GM19438 (cell line): ENCODE measurements around the gene FOSL1.

ENCODE experiments used
- ATAC-seq: cut with Tn5 transposase; IDR thresholded peaks from one replicate; pipeline ENCODE4 v1.9.1; 2021; ENCODE audit warnings: low read depth; ENCODE audit not compliant: unreplicated experiment

The FOSL1 gene

GRCh38 chr11:65900125-65900898 is at the start of gene FOSL1:
Gene FOSL1, minus strand, starts transcription at chr11:65900388. Its CDS starts 49 bp downstream, at chr11:65900339.
- ATAC-seq: peak; percentile 75

DNA sequence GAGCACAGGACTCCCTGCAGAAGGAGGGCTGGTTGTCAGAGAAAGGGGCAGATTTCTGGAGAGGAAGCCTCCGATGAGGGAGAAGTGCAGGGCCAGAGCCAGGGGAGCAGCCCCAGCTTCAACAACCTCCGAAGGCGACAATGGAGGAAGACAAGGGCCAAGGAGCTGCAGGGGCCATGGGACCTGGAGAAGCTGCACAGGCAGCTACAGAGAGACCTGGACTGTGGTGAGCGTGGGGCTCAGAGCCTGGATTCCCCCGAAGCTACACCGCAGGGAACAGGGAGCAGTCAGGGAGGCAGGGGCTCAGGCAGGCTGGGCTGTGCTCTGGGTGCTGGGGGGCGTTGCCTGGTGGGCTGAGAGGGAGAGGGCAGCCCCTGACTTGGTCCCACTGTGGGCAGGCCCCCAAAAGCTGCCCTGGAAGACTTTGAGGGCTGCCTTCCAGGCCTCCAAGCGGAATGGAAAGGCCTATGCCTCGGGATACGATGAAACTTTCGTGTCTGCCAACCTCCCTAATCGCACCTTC is 47.5 kb upstream of the FOSL1 start:
- no peak for ATAC-seq

GRCh38 chr11:65947133-65947532 is 46.9 kb upstream of the FOSL1 start:
- ATAC-seq: no peak

DNA sequence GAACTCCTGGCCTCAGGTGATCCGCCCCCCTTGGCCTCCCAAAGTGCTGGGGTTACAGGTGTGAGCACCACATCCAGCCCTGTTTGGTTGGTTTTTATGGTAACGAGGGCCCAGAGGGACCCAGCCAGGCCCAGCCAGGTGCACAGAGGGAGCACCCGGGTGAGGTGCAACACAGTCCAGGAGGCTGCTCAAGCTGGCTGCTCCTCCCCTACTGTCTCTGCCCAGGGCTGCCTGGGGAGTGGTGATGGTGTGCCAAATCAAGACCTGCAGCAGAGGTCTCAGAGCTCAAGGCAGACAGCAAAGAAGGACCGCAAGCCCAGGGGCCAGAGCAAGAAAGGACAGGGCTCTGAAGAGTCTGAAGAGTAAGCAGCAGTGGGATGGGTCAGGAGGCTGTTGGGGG is 46.5 kb upstream of the FOSL1 start:
- no peak for ATAC-seq

GRCh38 chr11:65945941-65946558 is 45.9 kb upstream of the FOSL1 start:
- ATAC-seq: no peak

- ATAC-seq: no peak
These were observed 45.3 kb upstream of the FOSL1 start, which contains the start of gene TSGA10IP for GRCh38 chr11:65945430-65945911. Gene TSGA10IP, plus strand, starts transcription at chr11:65945480. Its CDS starts 196 bp downstream, at chr11:65945676.

DNA sequence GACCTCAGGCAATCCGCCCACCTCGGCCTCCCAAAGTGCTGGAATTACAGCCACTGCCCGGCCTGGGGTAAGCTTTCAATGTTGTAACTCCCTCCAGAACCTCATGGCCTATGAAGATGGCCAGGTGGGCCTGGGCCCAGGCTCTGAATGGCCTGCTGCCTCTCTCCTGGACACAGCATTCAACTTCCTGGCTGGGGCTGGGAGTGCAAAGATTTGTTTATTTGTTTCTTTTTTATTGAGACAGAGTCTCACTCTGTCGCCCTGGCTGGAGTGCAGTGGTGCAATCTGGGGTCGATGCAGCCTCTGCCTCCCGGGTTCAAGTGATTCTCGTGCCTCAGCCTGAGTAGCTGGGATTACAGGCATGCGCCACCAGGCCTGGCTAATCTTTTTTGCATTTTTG is 44.6 kb upstream of the FOSL1 start:
- ATAC-seq: no peak

DNA sequence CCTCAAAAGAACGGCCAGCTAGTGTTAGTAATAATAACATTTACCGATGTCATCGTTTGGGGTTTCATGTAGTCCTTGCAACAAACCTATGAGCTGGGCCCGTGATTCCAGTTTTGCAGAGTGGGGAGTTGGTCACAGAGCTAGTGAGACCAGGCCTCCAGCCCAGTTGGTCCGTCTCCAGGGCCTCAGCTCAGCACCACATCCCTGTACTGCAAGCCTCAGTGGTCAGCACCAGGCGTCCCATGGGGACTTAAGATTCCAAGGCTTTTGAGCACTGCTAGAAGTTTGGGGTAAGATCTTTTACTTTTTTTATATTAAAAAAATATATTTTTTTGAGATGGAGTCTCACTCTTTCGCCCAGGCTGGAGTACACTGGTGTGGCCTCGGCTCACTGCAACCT is 44.0 kb upstream of the FOSL1 start:
- ATAC-seq: no peak

DNA sequence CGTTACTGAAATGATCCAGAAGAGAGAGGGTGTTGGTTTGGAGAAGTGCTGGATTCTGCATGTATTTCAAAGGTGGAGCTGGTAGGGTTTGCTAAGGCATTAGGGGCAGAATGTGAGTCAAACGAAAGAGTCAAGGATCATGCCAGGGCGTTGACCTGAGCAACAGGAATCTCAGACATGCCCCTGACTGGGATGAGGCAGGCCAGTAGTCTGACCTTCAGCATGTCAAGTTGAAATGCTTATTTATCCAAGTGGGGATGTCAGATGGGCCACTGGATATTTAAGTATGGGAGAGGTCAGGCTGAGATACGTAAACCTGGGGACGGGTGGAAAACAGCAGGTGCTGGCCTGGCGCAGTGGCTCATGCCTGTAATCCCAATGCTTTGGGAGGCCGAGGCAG is 42.3 kb upstream of the FOSL1 start:
- ATAC-seq: no peak

DNA sequence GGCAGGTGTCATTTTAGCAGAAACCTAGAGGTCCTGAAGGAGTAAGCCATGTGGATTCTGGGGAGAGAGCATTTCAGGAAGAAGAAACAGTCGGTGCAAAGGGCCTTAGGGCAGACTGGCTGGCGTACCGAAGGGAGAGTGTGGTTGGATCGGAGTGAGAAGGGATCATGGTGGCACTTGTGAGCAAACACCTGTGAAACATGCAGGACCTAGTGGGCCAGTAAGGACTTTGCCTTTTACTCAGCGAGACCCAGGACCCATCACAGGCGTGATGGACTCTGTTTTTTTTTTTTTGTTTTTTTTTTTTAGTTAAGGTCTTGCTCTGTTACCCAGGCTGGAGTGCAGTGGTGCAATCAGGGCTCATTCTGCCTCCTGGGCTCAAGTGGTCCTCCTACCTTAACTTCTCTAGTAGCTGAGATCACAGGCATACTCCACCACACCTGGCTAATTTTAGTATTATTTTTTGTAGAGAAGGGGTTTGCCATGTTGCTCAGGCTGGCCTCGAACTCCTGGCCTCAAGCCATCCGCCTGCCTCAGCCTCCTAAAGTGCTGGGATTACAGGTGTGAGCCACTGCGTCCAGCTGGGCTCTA is 41.6 kb upstream of the FOSL1 start:
- ATAC-seq: no peak

DNA sequence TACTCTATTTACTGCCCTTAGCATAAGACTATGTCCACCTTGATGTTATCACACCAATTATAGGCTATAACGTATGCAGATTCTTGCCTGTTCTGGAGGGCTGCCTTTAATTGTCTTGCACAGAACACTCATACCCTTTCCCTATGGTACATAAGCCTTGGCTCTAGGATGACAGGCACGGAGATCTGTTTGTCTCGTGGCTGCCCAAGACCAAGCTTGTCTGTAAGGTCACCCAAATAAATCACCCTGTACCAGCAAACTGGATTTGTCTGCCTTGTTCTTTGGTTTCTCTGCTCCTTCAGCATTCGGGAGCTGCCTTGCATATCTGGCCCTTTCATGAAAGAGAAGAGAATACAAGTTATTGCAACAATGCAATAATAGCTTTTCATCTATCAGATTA is 37.6 kb upstream of the FOSL1 start:
- no peak for ATAC-seq

- no peak for ATAC-seq
These were observed 33.8 kb upstream of the FOSL1 start for GRCh38 chr11:65934014-65934413.

- no peak for ATAC-seq
These were observed 32.4 kb upstream of the FOSL1 start for GRCh38 chr11:65932558-65932919.

GRCh38 chr11:65931773-65932557 is 31.8 kb upstream of the FOSL1 start:
- ATAC-seq: no peak

GRCh38 chr11:65928667-65929066 is 28.5 kb upstream of the FOSL1 start:
- no peak for ATAC-seq

DNA sequence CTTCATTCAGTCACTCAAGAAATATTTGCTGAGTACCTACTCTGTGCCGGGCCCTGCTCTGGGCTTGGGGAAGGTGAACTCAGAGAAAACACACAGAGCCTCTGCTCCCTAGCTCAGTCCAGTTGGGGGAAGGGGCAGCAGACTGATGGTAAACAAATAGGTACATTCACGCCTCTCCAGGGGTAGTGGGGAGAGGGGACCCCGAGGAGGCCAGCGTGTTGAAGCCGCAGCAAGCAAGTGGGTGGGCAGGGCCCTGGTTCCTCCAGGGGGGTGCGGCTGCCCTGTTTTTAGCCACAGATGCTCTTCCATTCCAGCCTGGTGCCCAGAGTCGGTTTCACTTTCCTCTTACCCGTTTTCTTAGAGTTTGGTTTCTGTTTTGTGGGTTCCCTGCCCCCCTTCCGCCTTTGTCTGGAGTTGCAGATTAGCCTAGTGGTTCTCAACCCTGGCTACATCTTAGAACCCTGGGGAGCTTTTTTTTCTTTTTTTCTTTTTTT is 27.8 kb upstream of the FOSL1 start:
- peak; percentile 66 for ATAC-seq

GRCh38 chr11:65925397-65925796 is 25.2 kb upstream of the FOSL1 start:
- ATAC-seq: no peak

- ATAC-seq: no peak
These were observed 22.4 kb upstream of the FOSL1 start for GRCh38 chr11:65922565-65922964.

- ATAC-seq: no peak
These were observed 21.7 kb upstream of the FOSL1 start for GRCh38 chr11:65921876-65922275.

DNA sequence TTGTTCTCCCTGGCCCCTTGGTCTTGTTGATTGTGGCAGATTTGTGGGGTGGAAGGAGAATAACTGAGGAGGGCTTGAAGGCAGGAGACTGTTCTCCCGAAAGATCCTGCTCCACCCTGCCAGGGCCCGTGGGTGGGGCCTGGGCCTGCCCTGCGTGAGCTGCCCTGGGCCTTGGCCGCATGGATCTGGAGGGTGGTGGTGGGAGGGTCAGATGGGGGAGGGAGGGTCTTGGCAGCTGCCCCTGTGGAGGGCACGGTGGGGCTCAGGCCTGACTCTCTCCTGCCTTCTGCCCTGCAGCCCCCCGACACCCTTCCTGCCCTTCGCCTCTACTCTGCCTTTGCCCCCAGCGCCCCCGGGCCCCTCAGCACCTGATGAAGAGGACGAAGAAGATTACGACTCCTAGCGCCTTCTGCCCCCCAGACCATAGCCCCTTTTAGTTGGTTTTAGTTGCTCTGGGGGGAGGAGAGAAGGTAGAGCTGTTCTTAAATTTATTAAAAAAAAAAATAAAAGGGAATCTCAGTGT is 20.9 kb upstream of the FOSL1 start:
- ATAC-seq: no peak
